HFFc6 (cell line): ENCODE results near the gene CD79B. TPM values are rescaled to one million over a fixed set of nuclear protein-coding genes. Genes with fewer than 3 reads are reported as not detected.

Experiments used
- DNase-seq: peaks from one replicate; pipeline ENCODE4 v3.0.0-alpha.2; 2018
- H3K27ac Mint-ChIP-seq: 2 replicates; pipeline ENCODE4 v1.8.0; 2020; ENCODE audit warnings: mild to moderate bottlenecking, mixed read lengths
- H3K27me3 Mint-ChIP-seq: 2 replicates; pipeline ENCODE4 v1.8.0; 2021; ENCODE audit warnings: mild to moderate bottlenecking, moderate library complexity, mixed read lengths; ENCODE audit not compliant: insufficient read depth
- H3K36me3 Mint-ChIP-seq: 2 replicates; pipeline ENCODE4 v1.8.0; 2021; ENCODE audit warnings: low read depth, mixed read lengths
- H3K4me1 Mint-ChIP-seq: 2 replicates; pipeline ENCODE4 v1.8.0; 2020; ENCODE audit warnings: low read depth, mixed read lengths
- H3K4me3 Mint-ChIP-seq: 2 replicates; pipeline ENCODE4 v1.8.0; 2020; ENCODE audit warnings: mild to moderate bottlenecking, moderate library complexity, mixed read lengths
- H3K9me3 Mint-ChIP-seq: 2 replicates; pipeline ENCODE4 v1.8.0; 2020; ENCODE audit warnings: mild to moderate bottlenecking, mixed read lengths
- CTCF ChIP-seq: fragments of 200-600 bp; sonication (generic); IDR thresholded peaks from 2 replicates; pipeline ENCODE4 v1.5.0; 2021; ENCODE audit warnings: antibody characterized with exemption, mild to moderate bottlenecking
- total RNA-seq, 6 experiments: library from RNA; stranded (reverse); fragmentation: NEBNext Ultra II Directional; extraction: Animal tissue kit (Norgen Biotek cat#: 25700); gene quantifications; 2 replicates in 1 of 6; 3 replicates in 5 of 6; pipeline ENCODE4 v1.2.3, GENCODE V29; 2021

CD79B gene
- total RNA-seq, 6 experiments from 2014 or later = 0.26 to 0.76 (median 0.34) TPM; not detected in 1

DNA sequence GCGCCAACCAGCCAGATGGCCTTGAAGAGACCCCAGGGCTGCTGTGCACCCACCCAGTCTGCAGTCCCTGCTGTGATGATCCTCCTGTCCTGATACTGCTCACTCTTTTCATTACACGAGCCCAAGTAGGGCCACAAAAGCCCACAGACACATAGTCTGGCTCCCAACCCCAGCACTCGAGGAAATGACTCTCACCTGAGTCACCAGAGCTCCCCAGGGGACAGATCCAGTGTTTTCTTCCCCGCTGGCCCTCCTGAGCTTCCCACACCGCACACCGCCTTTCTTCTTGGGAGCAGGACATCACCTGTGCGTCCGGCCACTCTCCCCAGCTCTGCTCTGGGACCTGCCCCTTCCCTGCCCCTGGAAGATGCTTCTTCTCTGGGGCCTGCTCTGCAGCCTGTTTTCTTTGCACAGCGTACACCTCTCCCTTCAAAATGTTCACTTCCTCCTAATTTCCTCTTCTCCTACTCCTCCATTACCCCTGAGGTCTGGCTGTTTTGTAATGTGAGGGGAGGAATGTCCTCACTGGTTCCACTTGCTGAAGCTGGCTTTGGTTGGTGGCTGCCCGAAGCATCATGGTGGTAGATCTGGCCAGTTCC is 42.6 kb upstream of the CD79B start:
- TF ChIP-seq CTCF = no peak
- peak overlapping the region; percentile 67 for H3K4me3 Mint-ChIP-seq
- peak; percentile 43 for DNase-seq
- no peaks in the 10 kb centered on the region for H3K36me3 Mint-ChIP-seq
- no peaks in the 10 kb centered on the region for H3K9me3 Mint-ChIP-seq
- peak overlapping the region; percentile 73 for H3K27ac Mint-ChIP-seq
- peaks cover 10% of the 10 kb centered on the region for H3K27me3 Mint-ChIP-seq
- peaks cover 29% of the 10 kb centered on the region for H3K4me1 Mint-ChIP-seq

- TF ChIP-seq CTCF = no peak
- H3K27ac Mint-ChIP-seq = peak overlapping the region; percentile 73
- no peaks in the 10 kb centered on the region for H3K9me3 Mint-ChIP-seq
- H3K27me3 Mint-ChIP-seq = peaks cover 10% of the 10 kb centered on the region
- H3K36me3 Mint-ChIP-seq = no peaks in the 10 kb centered on the region
- H3K4me1 Mint-ChIP-seq = peaks cover 29% of the 10 kb centered on the region
- peak overlapping the region; percentile 67 for H3K4me3 Mint-ChIP-seq
- DNase-seq = peak; percentile 11
These were observed 41.9 kb upstream of the CD79B start for GRCh38 chr17:63973930-63974593.

GRCh38 chr17:63973247-63973646 is 41.1 kb upstream of the CD79B start:
- no peaks in the 10 kb centered on the region for H3K36me3 Mint-ChIP-seq
- H3K4me3 Mint-ChIP-seq = no peak overlapping the region
- peaks cover 10% of the 10 kb centered on the region for H3K27me3 Mint-ChIP-seq
- no peak overlapping the region for H3K27ac Mint-ChIP-seq
- DNase-seq = no peak
- H3K4me1 Mint-ChIP-seq = peaks cover 29% of the 10 kb centered on the region
- TF ChIP-seq CTCF = no peak
- no peaks in the 10 kb centered on the region for H3K9me3 Mint-ChIP-seq

- H3K27me3 Mint-ChIP-seq = peaks cover 10% of the 10 kb centered on the region
- no peaks in the 10 kb centered on the region for H3K36me3 Mint-ChIP-seq
- peaks cover 29% of the 10 kb centered on the region for H3K4me1 Mint-ChIP-seq
- no peak within 1 kb of the TSS for H3K4me3 Mint-ChIP-seq
- TF ChIP-seq CTCF = no peak
- no peaks in the 10 kb centered on the region for H3K9me3 Mint-ChIP-seq
- H3K27ac Mint-ChIP-seq = no peak within 1 kb of the TSS
- no peak for DNase-seq
These were observed 40.7 kb upstream of the CD79B start, which contains the start of gene SCN4A for GRCh38 chr17:63972796-63973195. TSS of gene SCN4A (minus strand) at chr17:63972918. CDS start at chr17:63972841, 77 bp downstream.

DNA sequence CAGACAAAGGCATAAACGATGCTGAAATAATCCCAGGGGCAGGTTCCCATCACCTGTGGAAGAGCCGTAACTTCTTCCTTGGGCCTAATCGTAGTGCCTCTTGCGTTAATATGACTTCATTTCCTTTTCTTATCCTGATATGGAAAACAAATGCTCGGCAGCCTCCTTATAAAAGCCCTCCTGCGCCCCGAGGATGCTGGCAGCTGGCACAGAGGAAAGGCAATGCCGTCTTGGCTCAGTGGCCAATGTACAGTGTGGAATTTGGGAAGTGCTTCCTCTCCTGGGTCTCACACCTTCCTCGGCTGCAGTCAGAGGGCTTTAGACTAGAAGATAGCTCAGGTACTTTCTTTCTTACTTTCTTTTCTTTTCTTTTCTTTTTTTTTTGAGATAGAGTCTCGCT is 37.1 kb upstream of the CD79B start:
- H3K9me3 Mint-ChIP-seq = no peaks in the 10 kb centered on the region
- DNase-seq = no peak
- no peak overlapping the region for H3K27ac Mint-ChIP-seq
- peaks cover 11% of the 10 kb centered on the region for H3K27me3 Mint-ChIP-seq
- H3K4me3 Mint-ChIP-seq = no peak overlapping the region
- peaks cover 10% of the 10 kb centered on the region for H3K4me1 Mint-ChIP-seq
- no peaks in the 10 kb centered on the region for H3K36me3 Mint-ChIP-seq
- no peak for TF ChIP-seq CTCF
